ENCODE measurements around the gene APC2.

DNA sequence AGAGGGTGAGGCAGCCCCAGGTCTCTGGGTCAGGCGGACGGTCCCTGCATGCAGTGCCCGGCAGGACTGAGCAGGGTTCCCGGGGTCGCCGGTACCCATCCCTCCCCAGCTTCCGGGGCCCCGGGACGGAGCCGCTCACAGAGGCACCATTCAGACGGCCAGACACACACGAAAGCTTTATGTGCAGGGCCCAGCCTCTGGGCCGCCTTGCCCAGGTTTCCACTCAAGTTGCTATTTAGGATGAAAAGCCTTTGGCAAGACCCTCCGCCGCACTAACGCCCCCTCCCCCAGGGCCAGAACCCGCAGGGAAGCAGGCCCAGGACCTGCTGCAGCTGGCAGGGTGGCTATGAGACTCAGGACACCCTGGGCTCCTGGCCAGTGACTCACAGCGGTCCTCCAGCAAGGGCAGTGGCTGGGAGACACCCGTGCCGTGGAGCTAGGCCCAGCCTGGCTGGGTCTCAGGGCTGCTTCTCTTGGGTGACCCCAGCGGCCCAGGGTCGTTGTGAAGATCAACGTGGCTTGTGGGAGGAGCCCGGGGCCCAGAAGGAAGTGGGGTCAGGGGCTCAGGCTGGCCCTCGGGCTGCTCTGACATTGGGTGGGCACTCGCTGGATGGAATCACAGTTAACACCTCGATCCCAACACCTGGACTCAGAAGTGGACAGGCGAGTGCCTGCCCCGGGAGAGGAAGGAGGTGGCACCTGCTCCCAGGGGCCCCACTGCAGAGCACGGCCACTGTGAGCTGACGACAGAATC lies 24.3 kb downstream of the APC2 start:
- TF ChIP-seq, protein P1, sequence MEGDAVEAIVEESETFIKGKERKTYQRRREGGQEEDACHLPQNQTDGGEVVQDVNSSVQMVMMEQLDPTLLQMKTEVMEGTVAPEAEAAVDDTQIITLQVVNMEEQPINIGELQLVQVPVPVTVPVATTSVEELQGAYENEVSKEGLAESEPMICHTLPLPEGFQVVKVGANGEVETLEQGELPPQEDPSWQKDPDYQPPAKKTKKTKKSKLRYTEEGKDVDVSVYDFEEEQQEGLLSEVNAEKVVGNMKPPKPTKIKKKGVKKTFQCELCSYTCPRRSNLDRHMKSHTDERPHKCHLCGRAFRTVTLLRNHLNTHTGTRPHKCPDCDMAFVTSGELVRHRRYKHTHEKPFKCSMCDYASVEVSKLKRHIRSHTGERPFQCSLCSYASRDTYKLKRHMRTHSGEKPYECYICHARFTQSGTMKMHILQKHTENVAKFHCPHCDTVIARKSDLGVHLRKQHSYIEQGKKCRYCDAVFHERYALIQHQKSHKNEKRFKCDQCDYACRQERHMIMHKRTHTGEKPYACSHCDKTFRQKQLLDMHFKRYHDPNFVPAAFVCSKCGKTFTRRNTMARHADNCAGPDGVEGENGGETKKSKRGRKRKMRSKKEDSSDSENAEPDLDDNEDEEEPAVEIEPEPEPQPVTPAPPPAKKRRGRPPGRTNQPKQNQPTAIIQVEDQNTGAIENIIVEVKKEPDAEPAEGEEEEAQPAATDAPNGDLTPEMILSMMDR (conservative IDR thresholded peaks at IDR 0.05; ENCODE audit: low read depth, low read length) = no peak
- TF ChIP-seq EZH2 (IDR thresholded peaks at IDR 0.05; ENCODE audit: low read length, unreplicated experiment) = no peak
- TF ChIP-seq EZH2phosphoT487 (IDR thresholded peaks at IDR 0.05; ENCODE audit: borderline replicate concordance, low read length) = no peak

All from PC-3 (cell line).